Heart left ventricle (tissue), 13 donors: ENCODE results near the gene AXDND1.

Experiments
- POLR2A ChIP-seq, 2 donors: fragments of 450-650 bp; IDR thresholded peaks; one replicate each; pipeline ENCODE4 v1.6.1; 2017; ENCODE audit warnings: antibody characterized with exemption in 2 of 2, mild to moderate bottlenecking in 2 of 2, moderate library complexity in 2 of 2
- TF ChIP-seq, protein P1 (sequence below), 12 donors: fragments of 200-600 bp; sonication (generic) in 4 of 12; IDR thresholded peaks; one replicate each; pipeline versions ENCODE4 v1.5.0 to v1.8.0; 2018 to 2022; ENCODE audit warnings: antibody characterized with exemption in 12 of 12, mild to moderate bottlenecking in 5 of 12
- donor health status: ischemic (EF 13 %, LVEDD 7.1; RV severe dilation, severe dysfunction).
- donor health status: DM: no; HTN: yes; CAD: no.
- donor health status: DM: no; HTN: no; CAD: no.
- donor health status: ischemic (EF 25% LVEDD 6.9; RV normal size, moderate dysfunction).
- donor health status: ischemic (EF 25% LVEDD 5.7; RV mildly dilated, moderate dysfunction).
- donor health status: ischemic (EF 35%, LVEDD 5.7; RV mildly dilated, moderate dysfunction).
- donor health status: nonischemic (EF 11% LVEDD 7.7; RV severe dilation, severe dysfunction).
- donor health status: DM: yes; HTN: yes; CAD: no.
- donor health status: PGD.
- donor health status: ischemic (EF 29% LVEDD 5.4; RV normal size, mild dysfunction).
- donor health status: nonischemic (EF 23%, LVEDD 6.1; RV moderate dilation, normal function).

DNA sequence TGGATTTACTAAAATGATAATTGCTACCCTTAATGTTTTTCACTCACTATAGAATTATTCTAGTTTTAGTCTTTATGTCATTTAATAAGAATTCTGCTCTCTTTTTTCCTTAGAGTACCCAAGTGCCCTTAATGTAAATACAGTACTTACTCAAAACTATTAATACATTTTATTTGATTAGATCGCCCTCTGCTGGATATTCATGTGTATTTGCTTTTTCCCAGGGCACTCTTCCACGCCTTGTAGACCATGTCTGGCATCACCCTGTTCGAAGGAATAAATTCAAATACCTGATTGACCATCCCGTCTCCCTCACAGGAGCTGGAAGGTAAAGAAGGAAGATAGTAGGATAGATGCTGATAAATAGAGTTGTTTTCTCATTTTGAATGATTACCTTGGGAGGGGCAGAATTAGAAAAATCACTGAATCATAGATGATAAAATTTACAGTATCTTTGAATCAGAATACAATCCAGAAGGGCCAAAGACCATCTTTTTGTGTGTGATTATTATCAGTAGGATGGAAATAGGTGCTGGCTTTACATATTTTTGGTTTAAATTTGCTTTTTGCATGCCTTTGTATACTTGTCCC, 4.1 kb downstream of the AXDND1 start:
- TF ChIP-seq, protein P1, sequence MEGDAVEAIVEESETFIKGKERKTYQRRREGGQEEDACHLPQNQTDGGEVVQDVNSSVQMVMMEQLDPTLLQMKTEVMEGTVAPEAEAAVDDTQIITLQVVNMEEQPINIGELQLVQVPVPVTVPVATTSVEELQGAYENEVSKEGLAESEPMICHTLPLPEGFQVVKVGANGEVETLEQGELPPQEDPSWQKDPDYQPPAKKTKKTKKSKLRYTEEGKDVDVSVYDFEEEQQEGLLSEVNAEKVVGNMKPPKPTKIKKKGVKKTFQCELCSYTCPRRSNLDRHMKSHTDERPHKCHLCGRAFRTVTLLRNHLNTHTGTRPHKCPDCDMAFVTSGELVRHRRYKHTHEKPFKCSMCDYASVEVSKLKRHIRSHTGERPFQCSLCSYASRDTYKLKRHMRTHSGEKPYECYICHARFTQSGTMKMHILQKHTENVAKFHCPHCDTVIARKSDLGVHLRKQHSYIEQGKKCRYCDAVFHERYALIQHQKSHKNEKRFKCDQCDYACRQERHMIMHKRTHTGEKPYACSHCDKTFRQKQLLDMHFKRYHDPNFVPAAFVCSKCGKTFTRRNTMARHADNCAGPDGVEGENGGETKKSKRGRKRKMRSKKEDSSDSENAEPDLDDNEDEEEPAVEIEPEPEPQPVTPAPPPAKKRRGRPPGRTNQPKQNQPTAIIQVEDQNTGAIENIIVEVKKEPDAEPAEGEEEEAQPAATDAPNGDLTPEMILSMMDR (IDR thresholded peaks at IDR 0.05) = peak; percentile 67 to 85 (median 77)
- TF ChIP-seq POLR2A (IDR thresholded peaks at IDR 0.05) = no peak
